Activated CD8-positive, alpha-beta T cell treated with anti-CD3 and anti-CD28 coated beads for 36 hours (primary cell): ENCODE results near the gene SOX13. TPM values are rescaled to one million over a fixed set of nuclear protein-coding genes. Genes with fewer than 3 reads are reported as not detected.

Source experiments
- ATAC-seq: fragments of 200-7000 bp; cut with Tn5 transposase; one replicate; pipeline ENCODE4 v1.10.0; 2021; ENCODE audit warnings: mild to moderate bottlenecking, moderate library complexity
- CTCF ChIA-PET: fragments of 350-600 bp; sonication (Branson Sonifier 250); formaldehyde crosslinking; loops from one replicate; lab custom pipeline; 2021; ENCODE audit warnings: antibody characterized with exemption; lab: Charles Lee
- POLR2A ChIA-PET: fragments of 350-600 bp; sonication (Branson Sonifier 250); formaldehyde crosslinking; loops from one replicate; lab custom pipeline; 2021; ENCODE audit warnings: antibody characterized with exemption; lab: Charles Lee
- DNase-seq: peaks from one replicate; pipeline ENCODE4 v3.0.0-alpha.2; 2020
- H3K27ac Mint-ChIP-seq: one replicate; pipeline ENCODE4 v1.8.0; 2021; ENCODE audit warnings: mild to moderate bottlenecking, mixed read lengths
- H3K27me3 Mint-ChIP-seq: one replicate; pipeline ENCODE4 v1.8.0; 2021; ENCODE audit warnings: mixed read lengths
- H3K36me3 Mint-ChIP-seq: one replicate; pipeline ENCODE4 v1.8.0; 2021; ENCODE audit warnings: low read depth, mixed read lengths
- H3K4me1 Mint-ChIP-seq: one replicate; pipeline ENCODE4 v1.8.0; 2021; ENCODE audit warnings: low read depth, mixed read lengths
- H3K4me3 Mint-ChIP-seq: one replicate; pipeline ENCODE4 v1.8.0; 2021; ENCODE audit warnings: mild to moderate bottlenecking, moderate library complexity, mixed read lengths
- H3K9me3 Mint-ChIP-seq: one replicate; pipeline ENCODE4 v1.8.0; 2021; ENCODE audit warnings: mixed read lengths
- CTCF ChIP-seq: fragments of 200-600 bp; IDR thresholded peaks from one replicate; pipeline ENCODE4 v1.8.0; 2022; ENCODE audit warnings: antibody characterized with exemption, mild to moderate bottlenecking
- intact Hi-C: fragments of 100-400 bp; cut with micrococcal nuclease; formaldehyde crosslinking; loops from one replicate; pipeline ENCODE4 v1.10.0; 2022
- total RNA-seq, 2 experiments: library from RNA; stranded (reverse); gene quantifications; one replicate each; pipeline ENCODE4 v1.2.3, GENCODE V29; 2021

SOX13 gene
- total RNA-seq, 2 experiments from 2014 or later, result 1.6 to 1.7 TPM

GRCh38 chr1:204130178-204130577 is 57.3 kb downstream of the SOX13 start:
- no peak overlapping the region for H3K4me3 Mint-ChIP-seq
- intact Hi-C loops, result no loop called here
- H3K27me3 Mint-ChIP-seq, result no peaks in the 10 kb centered on the region
- ATAC-seq, result no peak
- ChIA-PET POLR2A (interaction anchor here (1.3 kb wide), 1 partner anchor 267 kb away, joined by 4 read pairs; no protein-coding TSS in a partner anchor), CTCF (interaction anchor here (1.5 to 5.5 kb wide), 7 partner anchors 9 to 271 kb away, joined by 3 to 67 read pairs (median 26); partner anchors contain the start of gene ETNK2)
- H3K27ac Mint-ChIP-seq, result no peak overlapping the region
- H3K36me3 Mint-ChIP-seq, result no peaks in the 10 kb centered on the region
- TF ChIP-seq CTCF, result no peak
- H3K9me3 Mint-ChIP-seq, result no peaks in the 10 kb centered on the region
- DNase-seq, result no peak
- peaks cover 5% of the 10 kb centered on the region for H3K4me1 Mint-ChIP-seq

DNA sequence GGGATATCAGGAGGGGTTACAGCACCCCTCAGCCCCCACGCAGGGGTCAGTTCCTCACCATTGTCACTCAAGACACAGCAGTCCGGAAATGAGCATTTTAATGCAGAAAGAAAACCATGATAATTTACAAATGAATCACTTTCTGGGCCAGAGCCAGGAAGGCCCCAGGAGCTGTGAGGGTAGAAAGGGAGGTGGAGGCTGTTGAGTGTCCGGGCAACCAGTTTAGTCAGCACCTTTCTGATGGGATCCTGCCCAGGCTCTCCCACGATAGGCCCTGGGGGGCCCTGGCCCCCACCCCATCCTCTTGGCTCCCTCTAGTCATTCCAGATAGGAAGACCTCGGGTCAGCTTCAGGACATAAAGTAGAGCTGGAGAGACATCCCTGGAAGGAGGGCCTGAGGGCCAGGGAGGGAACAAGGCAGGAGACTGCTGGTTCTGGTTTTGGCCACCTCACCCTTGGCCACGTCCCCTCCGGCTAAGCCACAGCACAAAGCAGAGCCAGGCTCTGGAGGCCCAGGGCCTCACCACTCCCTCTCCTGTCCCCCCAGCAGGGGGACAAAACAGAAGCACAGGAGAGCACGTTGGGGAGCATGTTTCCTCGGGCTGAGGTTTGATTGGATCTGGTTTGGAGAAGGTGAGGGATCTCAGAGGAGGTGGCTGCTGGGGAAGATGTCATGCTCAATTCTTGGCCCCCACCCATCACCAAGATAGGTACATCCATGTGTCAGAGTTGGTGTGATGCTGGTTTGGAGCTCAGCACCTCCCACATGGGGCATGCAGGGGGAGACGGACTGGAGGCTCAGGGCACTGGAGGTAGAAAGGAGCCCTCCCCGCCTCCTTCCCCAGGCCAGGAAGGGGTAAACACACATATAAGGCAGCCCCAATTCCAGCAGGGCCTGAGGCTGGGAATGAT is 58.3 kb downstream of the SOX13 start:
- ATAC-seq, result no peak
- no peak for DNase-seq
- CTCF ChIA-PET, result interaction anchor here (0.6 to 5.5 kb wide), 6 partner anchors 8 to 272 kb away, joined by 3 to 67 read pairs (median 22); no protein-coding TSS in a partner anchor

DNA sequence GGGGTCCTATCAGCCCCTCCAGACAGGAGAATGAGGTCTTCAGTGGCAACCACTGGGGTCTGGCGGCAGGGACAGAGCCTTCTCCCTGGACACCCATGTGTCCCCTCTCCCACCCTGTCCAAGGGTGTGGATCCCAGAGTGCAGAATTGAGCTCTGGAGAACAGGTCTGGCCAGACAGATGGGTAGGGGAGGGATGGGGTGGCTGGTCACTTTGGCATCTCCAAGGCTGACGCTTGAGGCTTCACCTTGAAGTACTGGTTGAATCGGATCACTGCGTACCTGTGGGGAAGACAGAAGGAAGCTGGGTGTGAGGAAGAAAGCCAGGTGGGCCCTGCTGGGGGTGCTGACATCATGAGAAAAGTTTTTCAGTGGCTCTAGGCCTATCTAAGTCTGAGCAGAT is 59.1 kb downstream of the SOX13 start:
- CTCF ChIA-PET, result interaction anchor here (0.8 to 1.3 kb wide), 3 partner anchors 32 to 267 kb away, joined by 3 read pairs; no protein-coding TSS in a partner anchor
- Mint-ChIP-seq H3K36me3 (no peaks in the 10 kb centered on the region), H3K27me3 (no peaks in the 10 kb centered on the region), H3K9me3 (no peaks in the 10 kb centered on the region), H3K4me1 (peaks cover 5% of the 10 kb centered on the region), H3K4me3 (no peak overlapping the region), H3K27ac (no peak overlapping the region)
- no peak for TF ChIP-seq CTCF
- intact Hi-C loops, result no loop called here
- no peak for DNase-seq
- POLR2A ChIA-PET, result no interaction called here
- no peak for ATAC-seq

More for the DNA sequence above, 58.3 kb downstream of the SOX13 start:
- no peak for TF ChIP-seq CTCF
- no peak overlapping the region for H3K4me3 Mint-ChIP-seq
- POLR2A ChIA-PET, result interaction anchor here (1.3 kb wide), 1 partner anchor 268 kb away, joined by 4 read pairs; no protein-coding TSS in a partner anchor
- intact Hi-C loops, result no loop called here
- no peak overlapping the region for H3K27ac Mint-ChIP-seq
- H3K4me1 Mint-ChIP-seq, result peaks cover 5% of the 10 kb centered on the region
- H3K9me3 Mint-ChIP-seq, result no peaks in the 10 kb centered on the region
- H3K36me3 Mint-ChIP-seq, result no peaks in the 10 kb centered on the region
- H3K27me3 Mint-ChIP-seq, result no peaks in the 10 kb centered on the region

- no peak overlapping the region for H3K27ac Mint-ChIP-seq
- no peak for DNase-seq
- intact Hi-C loops, result no loop called here
- H3K9me3 Mint-ChIP-seq, result no peaks in the 10 kb centered on the region
- no peaks in the 10 kb centered on the region for H3K27me3 Mint-ChIP-seq
- no peak overlapping the region for H3K4me3 Mint-ChIP-seq
- peaks cover 5% of the 10 kb centered on the region for H3K4me1 Mint-ChIP-seq
- POLR2A ChIA-PET, result no interaction called here
- H3K36me3 Mint-ChIP-seq, result no peaks in the 10 kb centered on the region
- CTCF ChIA-PET, result interaction anchor here (0.8 to 1.3 kb wide), 3 partner anchors 32 to 266 kb away, joined by 3 read pairs; no protein-coding TSS in a partner anchor
- ATAC-seq, result no peak
- TF ChIP-seq CTCF, result no peak
Observed at GRCh38 chr1:204132718-204133117, 59.8 kb downstream of the SOX13 start.

DNA sequence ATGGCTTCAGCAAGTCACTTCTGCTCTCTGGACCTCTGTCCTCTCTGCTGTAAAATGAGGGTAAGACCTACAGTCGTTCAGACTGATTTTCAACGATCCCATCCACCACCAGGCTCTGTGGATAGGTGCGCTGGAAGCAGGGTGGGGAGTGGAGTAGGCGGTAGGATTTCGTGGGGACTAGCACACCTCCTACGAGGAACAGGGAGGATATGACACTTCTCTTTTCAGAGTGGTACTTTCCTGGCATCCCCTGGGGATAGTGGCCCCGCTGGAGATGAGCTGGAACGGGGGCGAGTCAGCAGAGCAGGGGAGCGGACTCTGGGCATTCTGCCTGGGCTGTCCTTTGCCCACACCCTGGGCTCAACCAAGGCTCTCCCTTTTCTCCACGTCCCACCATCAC is 61.2 kb downstream of the SOX13 start:
- DNase-seq, result no peak
- POLR2A ChIA-PET, result interaction anchor here (0.6 kb wide), 1 partner anchor 67 kb away, joined by 3 read pairs; no protein-coding TSS in a partner anchor
- Mint-ChIP-seq H3K27ac (no peak overlapping the region), H3K36me3 (no peaks in the 10 kb centered on the region), H3K27me3 (no peaks in the 10 kb centered on the region), H3K4me1 (peaks cover 2% of the 10 kb centered on the region), H3K4me3 (no peak overlapping the region), H3K9me3 (no peaks in the 10 kb centered on the region)
- ATAC-seq, result no peak
- no peak for TF ChIP-seq CTCF
- intact Hi-C loops, result no loop called here
- CTCF ChIA-PET, result interaction anchor here (1.4 kb wide), 1 partner anchor 263 kb away, joined by 4 read pairs; no protein-coding TSS in a partner anchor
